A673 (cell line): ENCODE measurements around the gene ADRA1B. TPM values are rescaled to one million over a fixed set of nuclear protein-coding genes. Genes with fewer than 3 reads are reported as not detected.

ENCODE experiments used
- BruUV-seq: library from RNA; stranded (reverse); fragments of 400-500 nt; replicated peaks from 2 replicates; lab custom pipeline; 2021; lab: Mats Ljungman, UMichigan
- CTCF ChIA-PET: fragments of 300-600 bp; sonication (Branson Sonifier 250); formaldehyde crosslinking; loops from one replicate; lab custom pipeline; 2022; ENCODE audit warnings: antibody characterized with exemption; lab: Charles Lee
- POLR2A ChIA-PET: fragments of 300-600 bp; sonication (Branson Sonifier 250); formaldehyde crosslinking; loops from one replicate; lab custom pipeline; 2022; ENCODE audit warnings: antibody characterized with exemption; ENCODE audit not compliant: low non-redundant PET; lab: Charles Lee
- DNase-seq: peaks from one replicate; pipeline ENCODE4 v3.0.0-alpha.2; 2015; ENCODE audit warnings: low spot score
- H3K27ac ChIP-seq: fragments of 200-600 bp; sonication (generic); 2 replicates; pipeline ENCODE4 v1.5.1; 2016; ENCODE audit warnings: mixed run types, low read depth, mild to moderate bottlenecking, mixed read lengths, antibody characterized with exemption, low read length; ENCODE audit not compliant: poor library complexity, severe bottlenecking
- H3K27me3 ChIP-seq: fragments of 200-600 bp; sonication (generic); replicated peaks from 2 replicates; pipeline ENCODE4 v1.6.1; 2017; ENCODE audit warnings: mixed run types, low read depth, mild to moderate bottlenecking, mixed read lengths, antibody characterized with exemption, low read length; ENCODE audit not compliant: insufficient read depth, poor library complexity
- H3K36me3 ChIP-seq: fragments of 200-600 bp; sonication (generic); 2 replicates; pipeline ENCODE4 v1.6.1; 2016; ENCODE audit warnings: mixed run types, mild to moderate bottlenecking, mixed read lengths, antibody characterized with exemption, low read length; ENCODE audit not compliant: insufficient read depth, poor library complexity, severe bottlenecking
- H3K4me1 ChIP-seq: fragments of 200-600 bp; sonication (generic); 2 replicates; pipeline ENCODE4 v1.6.1; 2017; ENCODE audit warnings: mixed run types, mild to moderate bottlenecking, mixed read lengths, antibody characterized with exemption, low read length; ENCODE audit not compliant: insufficient read depth, poor library complexity, severe bottlenecking
- H3K4me3 ChIP-seq: fragments of 200-600 bp; sonication (generic); 2 replicates; pipeline ENCODE4 v1.5.1; 2016; ENCODE audit warnings: low read depth, mixed run types, mild to moderate bottlenecking, mixed read lengths, low read length; ENCODE audit not compliant: poor library complexity, severe bottlenecking
- H3K9me3 ChIP-seq: fragments of 200-600 bp; sonication (generic); 2 replicates; pipeline ENCODE4 v1.6.1; 2016; ENCODE audit warnings: mixed run types, low read depth, mild to moderate bottlenecking, mixed read lengths, antibody characterized with exemption, low read length; ENCODE audit not compliant: poor library complexity, severe bottlenecking
- CTCF ChIP-seq: fragments of 300-800, 200-600 bp; sonication (generic); conservative IDR thresholded peaks from 2 replicates; pipeline ENCODE4 v1.5.1; 2017; ENCODE audit warnings: low read depth, mild to moderate bottlenecking, antibody characterized with exemption, low read length, moderate library complexity, mixed read lengths
- EZH2 ChIP-seq: fragments of 200-600 bp; sonication (generic); IDR thresholded peaks from 2 replicates; pipeline ENCODE4 v1.6.1; 2017; ENCODE audit warnings: borderline replicate concordance, low read depth, mild to moderate bottlenecking, mixed read lengths, antibody characterized with exemption, low read length; ENCODE audit not compliant: poor library complexity, severe bottlenecking
- intact Hi-C: fragments of 100-400 bp; cut with micrococcal nuclease; formaldehyde crosslinking; loops from one replicate; pipeline ENCODE4 v1.10.0; 2022; ENCODE audit not compliant: unreplicated experiment
- total RNA-seq: library from RNA; stranded (reverse); gene quantifications from 2 replicates; pipeline ENCODE4 v1.2.3, GENCODE V29; 2021

The ADRA1B gene
- total RNA-seq, 1 experiment from 2014 or later: not detected

GRCh38 chr5:159910207-159910842 lies 6.0 kb upstream of the ADRA1B start:
- ChIA-PET POLR2A (no interaction called here), CTCF (no interaction called here)
- Histone ChIP-seq H3K4me1 (no peaks in the 10 kb centered on the region), H3K27me3 (peaks cover 27% of the 10 kb centered on the region), H3K36me3 (no peaks in the 10 kb centered on the region), H3K27ac (no peak overlapping the region), H3K4me3 (no peak overlapping the region), H3K9me3 (no peaks in the 10 kb centered on the region)
- no TSS peak for BruUV-seq
- no peak for TF ChIP-seq EZH2
- no peak for TF ChIP-seq CTCF
- no peak for DNase-seq
- intact Hi-C loops: loop anchor here (10.0 kb wide), 2 partner anchors 396 to 466 kb away; no protein-coding TSS in a partner anchor

GRCh38 chr5:159910843-159911229 lies 5.4 kb upstream of the ADRA1B start:
- no peak for TF ChIP-seq CTCF
- TF ChIP-seq EZH2: no peak
- intact Hi-C loops: loop anchor here (10.0 kb wide), 2 partner anchors 396 to 466 kb away; no protein-coding TSS in a partner anchor
- Histone ChIP-seq H3K36me3 (no peaks in the 10 kb centered on the region), H3K4me1 (no peaks in the 10 kb centered on the region), H3K27me3 (peaks cover 32% of the 10 kb centered on the region), H3K9me3 (no peaks in the 10 kb centered on the region), H3K4me3 (no peak overlapping the region), H3K27ac (no peak overlapping the region)
- BruUV-seq: no TSS peak
- ChIA-PET POLR2A (no interaction called here), CTCF (no interaction called here)
- no peak for DNase-seq

GRCh38 chr5:159911349-159911748 lies 4.9 kb upstream of the ADRA1B start:
- ChIA-PET POLR2A (no interaction called here), CTCF (no interaction called here)
- no peak for DNase-seq
- intact Hi-C loops: loop anchor here (10.0 kb wide), 2 partner anchors 397 to 467 kb away; no protein-coding TSS in a partner anchor
- Histone ChIP-seq H3K4me3 (no peak overlapping the region), H3K27ac (no peak overlapping the region), H3K9me3 (no peaks in the 10 kb centered on the region), H3K4me1 (no peaks in the 10 kb centered on the region), H3K36me3 (no peaks in the 10 kb centered on the region), H3K27me3 (peaks cover 36% of the 10 kb centered on the region)
- TF ChIP-seq EZH2: no peak
- no peak for TF ChIP-seq CTCF
- no TSS peak for BruUV-seq
